Right lobe of liver (tissue), 6 donors: ENCODE results near the gene NDUFA8. TPM values are rescaled to one million over a fixed set of nuclear protein-coding genes. Genes with fewer than 3 reads are reported as not detected.

ENCODE experiments used
- ATAC-seq, 4 donors: fragments of 200-7000 bp; cut with Tn5 transposase; one replicate each; pipeline ENCODE4 v1.9.1; 2020; ENCODE audit warnings: mild to moderate bottlenecking in 4 of 4, moderate library complexity in 4 of 4
- DNase-seq, 3 donors: peaks; one replicate each; pipeline ENCODE4 v3.0.0-alpha.2; 2020
- H3K27ac ChIP-seq, 3 donors: fragments of 200-600 bp; one replicate each; pipeline ENCODE4 v1.8.0; 2022
- H3K27me3 ChIP-seq, 2 donors: fragments of 200-600 bp; one replicate each; pipeline ENCODE4 v1.8.0; 2022
- H3K36me3 ChIP-seq, 4 donors: fragments of 200-600 bp; sonication (generic) in 1 of 4; one replicate each; pipeline versions ENCODE4 v1.5.1 to v1.8.0; 2017 to 2022; ENCODE audit warnings: control low read depth in 1 of 4
- H3K4me1 ChIP-seq, 4 donors: fragments of 200-600 bp; sonication (generic) in 1 of 4; one replicate each; pipeline versions ENCODE4 v1.5.1 to v1.8.0; 2017 to 2022; ENCODE audit warnings: control low read depth in 1 of 4
- H3K4me3 ChIP-seq, 3 donors: fragments of 200-600 bp; one replicate each; pipeline ENCODE4 v1.8.0; 2022
- H3K9me3 ChIP-seq, 4 donors: fragments of 200-600 bp; sonication (generic) in 1 of 4; one replicate each; pipeline versions ENCODE4 v1.5.1 to v1.8.0; 2017 to 2022; ENCODE audit warnings: control low read depth in 1 of 4
- POLR2A ChIP-seq: fragments of 450-650 bp; IDR thresholded peaks from one replicate; pipeline ENCODE4 v1.6.1; 2017; ENCODE audit warnings: antibody characterized with exemption, mild to moderate bottlenecking
- WGBS: methylation state at CpG from one replicate; pipeline ENCODE4 v1.1.6; 2018; ENCODE audit warnings: low coverage, low lambda C conversion rate; ENCODE audit not compliant: insufficient coverage; ENCODE audit errors: missing lambda C conversion rate; 5-methylcytosine and 5-hydroxymethylcytosine counted together
- intact Hi-C, 2 donors: fragments of 100-400 bp; cut with DNase I; formaldehyde crosslinking; loops; one replicate each; pipeline versions ENCODE4 v1.11.2 to v1.14.1; 2022
- total RNA-seq, 6 experiments: library from RNA; depleted of rRNA in 2 of 6; stranded (reverse); fragments of >200 nt in 2 of 6; fragmentation: NEBNext Ultra II Directional in 3 of 6; extraction: Animal tissue kit (Norgen Biotek cat#: 25700) in 3 of 6; gene quantifications; one replicate each; pipeline versions ENCODE4 v1.1.0 to v1.2.4, GENCODE V29; 2016 to 2023
- TF ChIP-seq, protein P1 (sequence below), 4 donors: fragments of 200-600 bp in 3 of 4; fragments of 450-650 bp in 1 of 4; IDR thresholded peaks; one replicate each; pipeline versions ENCODE4 v1.5.1 to v1.8.0; 2016 to 2022; ENCODE audit warnings: antibody characterized with exemption in 4 of 4, mild to moderate bottlenecking in 2 of 4
- donor health status: DM: no; HTN: yes; CAD: no.
- donor health status: DM: no; HTN: no; CAD: no.
- donor health status: DM: no; HTN: no; CAD: no.
- donor health status: DM: no; HTN: yes; CAD: no.
- donor health status: DM: no; HTN: yes; CAD: no.

NDUFA8 gene
- total RNA-seq, 6 experiments from 2014 or later, result 27.3 to 43.9 (median 29.0) TPM

GRCh38 chr9:122122468-122122867, 37.1 kb downstream of the NDUFA8 start:
- 20% methylated on average over 3 of the region's 6 CpGs for WGBS
- no peaks in the 10 kb centered on the region for H3K36me3 ChIP-seq
- intact Hi-C loops, result loop anchor here in 1 of 2 donors (10.0 kb wide), 1 partner anchor 332 kb away; no protein-coding TSS in a partner anchor
- H3K27ac ChIP-seq, result no peak overlapping the region
- ATAC-seq, result no peak
- peaks cover 0 to 4% (median 0%) of the 10 kb centered on the region in 4 donors for H3K4me1 ChIP-seq
- no peak for DNase-seq
- no peaks in the 10 kb centered on the region for H3K27me3 ChIP-seq
- H3K4me3 ChIP-seq, result no peak overlapping the region
- no peaks in the 10 kb centered on the region for H3K9me3 ChIP-seq
- no peak for TF ChIP-seq POLR2A
- TF ChIP-seq, protein P1, sequence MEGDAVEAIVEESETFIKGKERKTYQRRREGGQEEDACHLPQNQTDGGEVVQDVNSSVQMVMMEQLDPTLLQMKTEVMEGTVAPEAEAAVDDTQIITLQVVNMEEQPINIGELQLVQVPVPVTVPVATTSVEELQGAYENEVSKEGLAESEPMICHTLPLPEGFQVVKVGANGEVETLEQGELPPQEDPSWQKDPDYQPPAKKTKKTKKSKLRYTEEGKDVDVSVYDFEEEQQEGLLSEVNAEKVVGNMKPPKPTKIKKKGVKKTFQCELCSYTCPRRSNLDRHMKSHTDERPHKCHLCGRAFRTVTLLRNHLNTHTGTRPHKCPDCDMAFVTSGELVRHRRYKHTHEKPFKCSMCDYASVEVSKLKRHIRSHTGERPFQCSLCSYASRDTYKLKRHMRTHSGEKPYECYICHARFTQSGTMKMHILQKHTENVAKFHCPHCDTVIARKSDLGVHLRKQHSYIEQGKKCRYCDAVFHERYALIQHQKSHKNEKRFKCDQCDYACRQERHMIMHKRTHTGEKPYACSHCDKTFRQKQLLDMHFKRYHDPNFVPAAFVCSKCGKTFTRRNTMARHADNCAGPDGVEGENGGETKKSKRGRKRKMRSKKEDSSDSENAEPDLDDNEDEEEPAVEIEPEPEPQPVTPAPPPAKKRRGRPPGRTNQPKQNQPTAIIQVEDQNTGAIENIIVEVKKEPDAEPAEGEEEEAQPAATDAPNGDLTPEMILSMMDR (IDR thresholded peaks at IDR 0.05), result no peak

- H3K4me3 ChIP-seq, result no peak overlapping the region
- intact Hi-C loops, result loop anchor here in 1 of 2 donors (10.0 kb wide), 1 partner anchor 333 kb away; no protein-coding TSS in a partner anchor
- WGBS, result 60% methylated on average over 2 of the region's 6 CpGs
- ATAC-seq (no peak), DNase-seq (no peak)
- no peaks in the 10 kb centered on the region for H3K9me3 ChIP-seq
- H3K36me3 ChIP-seq, result no peaks in the 10 kb centered on the region
- TF ChIP-seq, protein P1 (IDR thresholded peaks at IDR 0.05), result no peak
- no peak for TF ChIP-seq POLR2A
- H3K27me3 ChIP-seq, result no peaks in the 10 kb centered on the region
- H3K4me1 ChIP-seq, result peaks cover 0 to 4% (median 0%) of the 10 kb centered on the region in 4 donors
- H3K27ac ChIP-seq, result no peak overlapping the region
Measured at GRCh38 chr9:122121931-122122330, 37.6 kb downstream of the NDUFA8 start.

DNA sequence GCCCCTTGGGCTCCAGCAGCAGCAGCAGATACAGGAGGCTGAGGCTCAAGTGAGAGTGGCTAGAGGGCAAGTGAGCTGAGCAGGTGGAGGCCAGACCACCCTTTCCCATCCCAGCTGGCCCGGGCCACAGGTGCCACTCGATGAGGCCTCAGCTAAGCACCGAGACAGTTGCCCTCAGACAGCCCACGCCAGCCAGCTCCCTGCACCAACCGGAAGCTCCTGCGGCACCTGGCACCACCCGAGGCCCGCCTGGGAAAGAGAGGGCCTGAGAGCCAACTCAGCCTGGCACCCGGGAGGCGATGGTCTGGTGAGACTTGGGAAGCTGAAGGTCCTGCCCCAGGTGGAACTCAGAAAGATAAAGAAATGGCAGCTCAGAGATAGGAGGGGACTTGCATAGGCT, 38.2 kb downstream of the NDUFA8 start:
- H3K27me3 ChIP-seq, result no peaks in the 10 kb centered on the region
- no peak for ATAC-seq
- no peaks in the 10 kb centered on the region for H3K4me1 ChIP-seq
- TF ChIP-seq, protein P1 (IDR thresholded peaks at IDR 0.05), result no peak
- no peak for TF ChIP-seq POLR2A
- no peaks in the 10 kb centered on the region for H3K36me3 ChIP-seq
- H3K4me3 ChIP-seq, result no peak overlapping the region
- 75% methylated on average over 5 of the region's 10 CpGs for WGBS
- intact Hi-C loops, result loop anchor here in 1 of 2 donors (10.0 kb wide), 1 partner anchor 333 kb away; no protein-coding TSS in a partner anchor
- H3K9me3 ChIP-seq, result no peaks in the 10 kb centered on the region
- no peak overlapping the region for H3K27ac ChIP-seq
- DNase-seq, result no peak

DNA sequence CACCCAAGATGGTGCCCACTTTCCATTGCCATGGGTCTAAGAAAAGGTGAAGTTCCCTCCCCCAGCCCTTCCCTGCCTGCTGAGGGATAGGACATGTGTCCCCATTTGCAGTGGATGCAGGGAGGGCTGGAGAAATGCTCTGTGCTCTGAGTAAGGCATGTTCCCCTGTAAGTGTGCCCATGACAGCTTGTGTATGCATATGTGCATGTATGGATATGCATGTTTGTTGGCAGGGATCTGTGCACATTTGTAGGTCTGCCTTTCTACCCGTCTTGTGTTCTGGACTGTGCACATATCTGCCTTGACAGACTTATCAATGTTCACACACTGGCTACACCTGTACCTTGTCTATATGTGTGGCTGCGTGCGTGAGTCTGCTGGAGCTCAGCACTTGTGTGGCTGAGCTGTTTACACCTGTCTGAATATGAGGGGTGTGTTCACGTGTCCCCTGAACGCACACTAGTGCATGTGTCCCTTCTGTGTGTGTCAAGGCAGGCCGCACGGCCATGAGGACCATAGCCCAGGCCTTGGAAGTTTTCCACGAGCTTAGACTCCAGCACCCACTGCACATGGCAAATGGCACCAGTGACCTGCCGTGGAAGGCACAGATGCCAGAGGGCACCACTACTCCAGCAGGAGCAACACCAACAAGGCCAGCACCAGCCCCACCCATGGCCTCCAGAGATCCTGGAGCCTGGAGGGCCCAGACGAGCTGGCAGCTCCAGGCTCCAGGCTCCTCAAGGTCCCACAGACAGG, 39.1 kb downstream of the NDUFA8 start:
- H3K27me3 ChIP-seq, result no peaks in the 10 kb centered on the region
- no peak for ATAC-seq
- DNase-seq, result no peak
- 94% methylated on average over 3 of the region's 10 CpGs for WGBS
- H3K9me3 ChIP-seq, result no peaks in the 10 kb centered on the region
- no peak overlapping the region for H3K4me3 ChIP-seq
- no peaks in the 10 kb centered on the region for H3K36me3 ChIP-seq
- TF ChIP-seq, protein P1 (IDR thresholded peaks at IDR 0.05), result no peak
- no peak overlapping the region for H3K27ac ChIP-seq
- intact Hi-C loops, result loop anchor here in 1 of 2 donors (10.0 kb wide), 1 partner anchor 334 kb away; no protein-coding TSS in a partner anchor
- no peaks in the 10 kb centered on the region for H3K4me1 ChIP-seq
